Neural progenitor cell (in vitro differentiated cells): Measurements from ENCODE around the gene ELP5.

Source experiments
- CTCF ChIP-seq: fragments of 200-600 bp; sonication (generic); IDR thresholded peaks from 2 replicates; pipeline ENCODE4 v1.5.1; 2017; ENCODE audit warnings: antibody characterized with exemption, mild to moderate bottlenecking
- EZH2 ChIP-seq: fragments of 200-600 bp; sonication (generic); IDR thresholded peaks from 2 replicates; pipeline ENCODE4 v1.6.1; 2017; ENCODE audit warnings: antibody characterized with exemption, mild to moderate bottlenecking, moderate library complexity
- EZH2phosphoT487 ChIP-seq: fragments of 200-600 bp; sonication (generic); IDR thresholded peaks from 2 replicates; pipeline ENCODE4 v1.6.1; 2017; ENCODE audit warnings: antibody characterized with exemption

GRCh38 chr17:7262192-7262934, 10.3 kb downstream of the ELP5 start, which contains the start of gene CLDN7:
- TF ChIP-seq CTCF (no peak), EZH2 (peak; percentile 97), EZH2phosphoT487 (peak; percentile 97)
